ENCODE results near the gene ATOH7. TPM values are rescaled to one million over a fixed set of nuclear protein-coding genes. Genes with fewer than 3 reads are reported as not detected.
"Not testable (repeated sequence)": the region's sequence is repeated elsewhere in the genome, so short reads cannot be mapped to it uniquely, and the experiment has no call there.

Gene ATOH7
- total and polyA plus RNA-seq, 4 donors, result 0.23 TPM; not detected in 3

DNA sequence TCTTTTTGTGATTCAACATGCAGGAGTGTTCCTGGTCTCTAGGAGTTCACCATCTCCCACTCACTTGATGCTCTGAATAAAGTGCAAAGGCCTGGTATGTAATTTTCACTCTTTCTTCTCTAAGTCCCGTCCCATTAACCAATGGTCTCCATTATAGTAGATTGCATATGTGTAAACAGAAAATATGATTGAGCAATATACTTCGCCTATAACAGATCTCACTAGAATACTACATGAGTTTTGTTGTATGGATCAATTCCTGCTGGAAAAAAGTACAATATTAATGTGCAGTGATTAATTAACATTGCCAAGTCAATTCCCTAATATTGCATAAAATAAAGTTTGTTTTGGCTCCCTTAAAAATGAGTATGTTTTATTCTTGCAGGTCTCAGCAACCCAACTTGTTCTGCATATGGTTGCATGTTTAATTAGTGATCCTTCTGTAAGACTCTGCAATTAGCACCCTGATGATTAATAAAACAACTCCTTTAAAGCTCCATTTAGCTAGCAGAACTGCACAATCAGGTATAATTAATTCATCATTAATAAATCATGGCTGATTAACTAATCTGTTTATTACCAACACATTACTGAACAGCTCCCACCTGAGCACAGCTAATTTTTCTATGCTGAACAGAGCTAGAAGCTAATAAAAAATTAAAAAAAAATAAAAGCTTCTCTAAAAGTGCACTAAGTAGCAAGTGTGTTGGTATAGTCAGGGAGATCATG lies 37.8 kb upstream of the ATOH7 start:
- intact Hi-C loops (cut with DNase I), result no loop called here
- DNase-seq, result no peak
- 90 to 96% methylated on average over 2 of the region's 2 CpGs for WGBS, 2 donors
- H3K9me3 ChIP-seq (ENCODE audit: control insufficient read depth, low read length), result no peaks in the 10 kb centered on the region
- no peak for ATAC-seq (ENCODE audit: low FRiP score)
- no peaks in the 10 kb centered on the region for H3K4me1 ChIP-seq (ENCODE audit: control insufficient read depth in 1 of 2, insufficient read depth in 2 of 2, low read length in 2 of 2)
- no peak overlapping the region for H3K4me3 ChIP-seq (ENCODE audit: low read length in 2 of 2)
- H3K27me3 ChIP-seq (ENCODE audit: control insufficient read depth in 1 of 2, insufficient read depth in 2 of 2, low read length in 1 of 2), result no peaks in the 10 kb centered on the region
- H3K36me3 ChIP-seq (ENCODE audit: control insufficient read depth in 1 of 2, insufficient read depth in 2 of 2, low read length in 1 of 2), result no peaks in the 10 kb centered on the region
- no peak overlapping the region for H3K27ac ChIP-seq (ENCODE audit: low read depth in 1 of 2, low read length in 2 of 2)

GRCh38 chr10:68261132-68261856 lies 29.4 kb upstream of the ATOH7 start:
- no peaks in the 10 kb centered on the region for H3K4me1 ChIP-seq (ENCODE audit: control insufficient read depth in 1 of 2, insufficient read depth in 2 of 2, low read length in 2 of 2)
- no peaks in the 10 kb centered on the region for H3K36me3 ChIP-seq (ENCODE audit: control insufficient read depth in 1 of 2, insufficient read depth in 2 of 2, low read length in 1 of 2)
- intact Hi-C loops (cut with DNase I), result no loop called here
- H3K27me3 ChIP-seq (ENCODE audit: control insufficient read depth in 1 of 2, insufficient read depth in 2 of 2, low read length in 1 of 2), result no peaks in the 10 kb centered on the region
- DNase-seq (no peak), ATAC-seq (ENCODE audit: low FRiP score) (no peak)
- WGBS, 2 donors, result 74 to 79% methylated on average over 8 of the region's 8 CpGs
- no peak overlapping the region for H3K4me3 ChIP-seq (ENCODE audit: low read length in 2 of 2)
- H3K9me3 ChIP-seq (ENCODE audit: control insufficient read depth, low read length), result no peaks in the 10 kb centered on the region
- no peak overlapping the region for H3K27ac ChIP-seq (ENCODE audit: low read depth in 1 of 2, low read length in 2 of 2)

DNA sequence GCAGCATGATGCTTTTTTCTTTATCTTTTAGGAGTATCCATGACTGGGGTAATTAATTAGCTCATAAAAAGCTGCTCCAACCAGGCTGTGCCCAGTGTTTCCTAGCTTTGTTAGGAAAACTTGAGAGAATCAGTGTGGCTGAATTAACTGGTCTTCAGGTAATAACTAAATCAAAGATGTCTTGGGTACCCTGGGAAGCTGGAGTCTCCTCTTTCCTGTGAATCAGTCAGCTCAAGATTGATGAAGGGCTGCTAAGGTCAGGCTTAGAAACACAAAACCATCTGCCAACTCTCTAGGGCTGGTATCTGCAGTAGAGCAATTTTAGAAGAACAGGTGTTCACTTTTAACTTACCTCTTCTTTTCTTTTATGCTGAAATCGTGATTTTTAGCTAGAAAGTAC lies 21.4 kb upstream of the ATOH7 start:
- H3K27ac ChIP-seq (ENCODE audit: low read depth in 1 of 2, low read length in 2 of 2), result no peak overlapping the region
- 50 to 56% methylated on average over 1 of the region's 1 CpG for WGBS, 2 donors
- no peaks in the 10 kb centered on the region for H3K9me3 ChIP-seq (ENCODE audit: control insufficient read depth, low read length)
- intact Hi-C loops (cut with DNase I), result no loop called here
- DNase-seq (no peak), ATAC-seq (ENCODE audit: low FRiP score) (no peak)
- H3K4me3 ChIP-seq (ENCODE audit: low read length in 2 of 2), result no peak overlapping the region
- no peaks in the 10 kb centered on the region for H3K27me3 ChIP-seq (ENCODE audit: control insufficient read depth in 1 of 2, insufficient read depth in 2 of 2, low read length in 1 of 2)
- H3K36me3 ChIP-seq (ENCODE audit: control insufficient read depth in 1 of 2, insufficient read depth in 2 of 2, low read length in 1 of 2), result no peaks in the 10 kb centered on the region
- no peaks in the 10 kb centered on the region for H3K4me1 ChIP-seq (ENCODE audit: control insufficient read depth in 1 of 2, insufficient read depth in 2 of 2, low read length in 2 of 2)

DNA sequence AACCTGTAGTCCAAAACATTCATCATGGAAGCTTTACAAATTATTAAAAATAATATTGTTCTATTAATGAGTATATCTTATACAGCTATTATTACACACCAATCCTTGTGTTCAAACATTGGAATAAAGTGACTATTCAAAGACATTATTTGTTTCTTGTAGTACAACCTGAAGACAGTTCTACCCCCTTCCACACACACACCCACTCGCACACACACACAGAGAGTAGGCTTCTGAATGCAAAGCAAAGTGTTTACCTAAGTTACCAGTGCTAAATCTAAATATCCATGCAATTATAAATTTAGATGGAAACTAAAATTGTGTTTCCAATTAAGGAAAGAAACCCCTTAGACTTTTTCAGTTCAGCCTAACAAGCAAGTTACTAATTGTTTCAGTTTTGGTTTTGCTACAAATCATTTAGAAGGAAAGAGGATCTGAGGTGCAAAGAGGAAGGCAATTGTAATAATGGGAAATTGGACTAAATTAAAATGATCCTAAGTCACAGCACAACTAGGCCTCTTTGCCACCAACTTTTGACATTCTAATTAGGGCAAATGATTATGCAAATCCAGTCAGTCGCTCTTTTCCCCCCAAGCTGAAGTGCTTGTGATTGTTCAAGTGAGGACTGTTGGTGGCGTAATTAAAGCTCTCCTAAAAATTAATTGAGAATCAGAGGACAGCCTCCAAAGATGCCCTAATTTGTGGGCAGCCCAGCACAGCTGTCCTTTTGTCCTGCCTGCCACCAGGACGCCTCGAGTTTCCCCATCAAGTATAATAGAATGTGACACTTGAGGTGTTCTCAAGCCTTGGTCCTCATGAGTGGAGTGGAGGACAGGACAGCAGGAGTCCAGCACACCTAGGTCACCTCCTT lies 19.9 kb upstream of the ATOH7 start:
- Histone ChIP-seq H3K27me3 (ENCODE audit: control insufficient read depth in 1 of 2, insufficient read depth in 2 of 2, low read length in 1 of 2) (no peaks in the 10 kb centered on the region), H3K4me3 (ENCODE audit: low read length in 2 of 2) (no peak overlapping the region), H3K4me1 (ENCODE audit: control insufficient read depth in 1 of 2, insufficient read depth in 2 of 2, low read length in 2 of 2) (no peaks in the 10 kb centered on the region), H3K27ac (ENCODE audit: low read depth in 1 of 2, low read length in 2 of 2) (no peak overlapping the region), H3K9me3 (ENCODE audit: control insufficient read depth, low read length) (no peaks in the 10 kb centered on the region), H3K36me3 (ENCODE audit: control insufficient read depth in 1 of 2, insufficient read depth in 2 of 2, low read length in 1 of 2) (no peaks in the 10 kb centered on the region)
- intact Hi-C loops (cut with DNase I), result no loop called here
- 83 to 84% methylated on average over 5 of the region's 5 CpGs for WGBS, 2 donors
- DNase-seq, result no peak
- ATAC-seq (ENCODE audit: low FRiP score), result no peak

DNA sequence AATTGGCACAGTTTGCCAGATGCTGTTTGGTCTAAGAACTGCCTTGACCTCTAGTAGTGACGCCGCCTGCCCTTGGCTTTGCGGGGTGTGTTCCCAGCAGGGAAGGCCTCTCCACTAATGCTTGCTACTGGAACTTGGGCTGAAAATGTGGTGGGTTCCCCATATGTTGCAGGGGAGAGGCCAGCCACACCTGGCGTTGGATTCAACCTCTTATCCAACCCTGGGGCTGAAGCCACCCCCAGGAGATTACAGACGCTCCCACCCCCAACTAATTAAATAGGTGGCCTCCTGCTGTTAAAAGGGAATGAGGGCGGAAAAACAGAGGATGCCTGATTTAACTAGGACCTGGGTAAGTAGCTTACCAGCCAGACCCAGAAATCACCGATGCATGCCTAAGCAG lies 19.2 kb upstream of the ATOH7 start:
- H3K9me3 ChIP-seq (ENCODE audit: control insufficient read depth, low read length), result no peaks in the 10 kb centered on the region
- no peaks in the 10 kb centered on the region for H3K27me3 ChIP-seq (ENCODE audit: control insufficient read depth in 1 of 2, insufficient read depth in 2 of 2, low read length in 1 of 2)
- H3K27ac ChIP-seq (ENCODE audit: low read depth in 1 of 2, low read length in 2 of 2), result no peak overlapping the region
- H3K4me3 ChIP-seq (ENCODE audit: low read length in 2 of 2), result no peak overlapping the region
- DNase-seq (no peak), ATAC-seq (ENCODE audit: low FRiP score) (no peak)
- 60 to 80% methylated on average over 7 of the region's 7 CpGs for WGBS, 2 donors
- intact Hi-C loops (cut with DNase I), result no loop called here
- H3K4me1 ChIP-seq (ENCODE audit: control insufficient read depth in 1 of 2, insufficient read depth in 2 of 2, low read length in 2 of 2), result no peaks in the 10 kb centered on the region
- H3K36me3 ChIP-seq (ENCODE audit: control insufficient read depth in 1 of 2, insufficient read depth in 2 of 2, low read length in 1 of 2), result no peaks in the 10 kb centered on the region

GRCh38 chr10:68249297-68249696 lies 17.4 kb upstream of the ATOH7 start:
- no peaks in the 10 kb centered on the region for H3K4me1 ChIP-seq (ENCODE audit: control insufficient read depth in 1 of 2, insufficient read depth in 2 of 2, low read length in 2 of 2)
- intact Hi-C loops (cut with DNase I), result no loop called here
- no peak overlapping the region for H3K4me3 ChIP-seq (ENCODE audit: low read length in 2 of 2)
- H3K27ac ChIP-seq (ENCODE audit: low read depth in 1 of 2, low read length in 2 of 2), result no peak overlapping the region
- DNase-seq, result no peak
- no peaks in the 10 kb centered on the region for H3K36me3 ChIP-seq (ENCODE audit: control insufficient read depth in 1 of 2, insufficient read depth in 2 of 2, low read length in 1 of 2)
- 80 to 90% methylated on average over 4 of the region's 4 CpGs for WGBS, 2 donors
- no peaks in the 10 kb centered on the region for H3K9me3 ChIP-seq (ENCODE audit: control insufficient read depth, low read length)
- ATAC-seq (ENCODE audit: low FRiP score), result no peak
- H3K27me3 ChIP-seq (ENCODE audit: control insufficient read depth in 1 of 2, insufficient read depth in 2 of 2, low read length in 1 of 2), result no peaks in the 10 kb centered on the region

GRCh38 chr10:68247931-68248330 lies 16.0 kb upstream of the ATOH7 start:
- H3K4me1 ChIP-seq (ENCODE audit: control insufficient read depth in 1 of 2, insufficient read depth in 2 of 2, low read length in 2 of 2), result no peaks in the 10 kb centered on the region
- H3K36me3 ChIP-seq (ENCODE audit: control insufficient read depth in 1 of 2, insufficient read depth in 2 of 2, low read length in 1 of 2), result no peaks in the 10 kb centered on the region
- H3K9me3 ChIP-seq (ENCODE audit: control insufficient read depth, low read length), result no peaks in the 10 kb centered on the region
- ATAC-seq (ENCODE audit: low FRiP score), result no peak
- no peak overlapping the region for H3K4me3 ChIP-seq (ENCODE audit: low read length in 2 of 2)
- no peaks in the 10 kb centered on the region for H3K27me3 ChIP-seq (ENCODE audit: control insufficient read depth in 1 of 2, insufficient read depth in 2 of 2, low read length in 1 of 2)
- intact Hi-C loops (cut with DNase I), result no loop called here
- DNase-seq, result no peak
- H3K27ac ChIP-seq (ENCODE audit: low read depth in 1 of 2, low read length in 2 of 2), result no peak overlapping the region
- 74 to 76% methylated on average over 6 of the region's 6 CpGs for WGBS, 2 donors

GRCh38 chr10:68246397-68246796 lies 14.5 kb upstream of the ATOH7 start:
- DNase-seq; ATAC-seq (ENCODE audit: low FRiP score); H3K27me3 ChIP-seq (ENCODE audit: control insufficient read depth in 1 of 2, insufficient read depth in 2 of 2, low read length in 1 of 2); intact Hi-C loops (cut with DNase I); H3K9me3 ChIP-seq (ENCODE audit: control insufficient read depth, low read length); H3K36me3 ChIP-seq (ENCODE audit: control insufficient read depth in 1 of 2, insufficient read depth in 2 of 2, low read length in 1 of 2); H3K4me1 ChIP-seq (ENCODE audit: control insufficient read depth in 1 of 2, insufficient read depth in 2 of 2, low read length in 2 of 2); H3K4me3 ChIP-seq (ENCODE audit: low read length in 2 of 2); H3K27ac ChIP-seq (ENCODE audit: low read depth in 1 of 2, low read length in 2 of 2): not testable (repeated sequence)
- 89 to 97% methylated on average over 7 of the region's 7 CpGs for WGBS, 2 donors
